Measurements from ENCODE around the gene VENTX.

VENTX gene

DNA sequence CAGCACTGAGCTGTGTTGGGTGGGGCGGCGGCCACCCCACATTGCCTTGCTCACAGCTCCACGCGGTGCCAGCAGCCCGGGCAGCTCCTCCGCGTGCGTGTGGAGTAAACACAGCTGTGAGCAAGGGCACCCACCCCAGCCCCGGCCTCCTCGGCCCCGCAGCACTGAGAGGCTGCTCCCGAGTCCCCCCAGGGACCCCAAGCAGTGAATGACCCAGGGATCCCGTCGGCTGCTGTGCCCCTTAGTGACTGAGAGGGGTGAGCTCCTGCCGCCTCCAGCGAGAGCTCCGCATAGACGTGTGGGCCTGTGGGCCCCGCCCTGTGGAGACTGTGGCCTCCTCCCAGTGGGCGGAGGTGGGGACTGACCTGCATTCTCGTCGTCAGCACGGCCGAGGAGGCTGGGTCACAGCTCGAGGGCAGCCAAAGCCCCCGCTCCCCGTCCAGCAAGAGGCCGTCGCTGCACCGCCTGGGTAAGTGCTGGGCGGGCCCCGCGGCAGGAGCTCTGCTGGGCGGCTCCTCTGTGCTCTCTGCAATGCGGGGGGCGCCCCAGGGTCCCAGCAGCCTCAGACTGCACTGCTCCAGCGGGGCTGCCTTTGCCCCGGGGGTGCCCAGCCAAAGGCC is 37.6 kb upstream of the VENTX start:
- H3K36me3 ChIP-seq (ENCODE audit: control insufficient read depth, insufficient read depth, low read length), result no peaks in the 10 kb centered on the region
- DNase-seq (ENCODE audit: extremely low read depth, insufficient read length), result no peak
- no peak for TF ChIP-seq CTCF (IDR thresholded peaks at IDR 0.05; ENCODE audit: insufficient read depth, low read length, poor library complexity, severe bottlenecking)

GRCh38 chr10:133200621-133201031 is 37.0 kb upstream of the VENTX start:
- Histone ChIP-seq H3K27me3 (replicated peaks; ENCODE audit: control insufficient read depth, insufficient read depth, low read length) (no peaks in the 10 kb centered on the region), H3K36me3 (ENCODE audit: control insufficient read depth, insufficient read depth, low read length) (no peaks in the 10 kb centered on the region), H3K4me3 (replicated peaks; ENCODE audit: low read depth, low read length) (no peak overlapping the region)
- no peak for DNase-seq (ENCODE audit: extremely low read depth, insufficient read length)
- no peak for TF ChIP-seq CTCF (IDR thresholded peaks at IDR 0.05; ENCODE audit: insufficient read depth, low read length, poor library complexity, severe bottlenecking)

More for the DNA sequence above, 37.6 kb upstream of the VENTX start:
- Histone ChIP-seq H3K27me3 (replicated peaks; ENCODE audit: control insufficient read depth, insufficient read depth, low read length) (no peaks in the 10 kb centered on the region), H3K4me3 (replicated peaks; ENCODE audit: low read depth, low read length) (no peak overlapping the region)

DNA sequence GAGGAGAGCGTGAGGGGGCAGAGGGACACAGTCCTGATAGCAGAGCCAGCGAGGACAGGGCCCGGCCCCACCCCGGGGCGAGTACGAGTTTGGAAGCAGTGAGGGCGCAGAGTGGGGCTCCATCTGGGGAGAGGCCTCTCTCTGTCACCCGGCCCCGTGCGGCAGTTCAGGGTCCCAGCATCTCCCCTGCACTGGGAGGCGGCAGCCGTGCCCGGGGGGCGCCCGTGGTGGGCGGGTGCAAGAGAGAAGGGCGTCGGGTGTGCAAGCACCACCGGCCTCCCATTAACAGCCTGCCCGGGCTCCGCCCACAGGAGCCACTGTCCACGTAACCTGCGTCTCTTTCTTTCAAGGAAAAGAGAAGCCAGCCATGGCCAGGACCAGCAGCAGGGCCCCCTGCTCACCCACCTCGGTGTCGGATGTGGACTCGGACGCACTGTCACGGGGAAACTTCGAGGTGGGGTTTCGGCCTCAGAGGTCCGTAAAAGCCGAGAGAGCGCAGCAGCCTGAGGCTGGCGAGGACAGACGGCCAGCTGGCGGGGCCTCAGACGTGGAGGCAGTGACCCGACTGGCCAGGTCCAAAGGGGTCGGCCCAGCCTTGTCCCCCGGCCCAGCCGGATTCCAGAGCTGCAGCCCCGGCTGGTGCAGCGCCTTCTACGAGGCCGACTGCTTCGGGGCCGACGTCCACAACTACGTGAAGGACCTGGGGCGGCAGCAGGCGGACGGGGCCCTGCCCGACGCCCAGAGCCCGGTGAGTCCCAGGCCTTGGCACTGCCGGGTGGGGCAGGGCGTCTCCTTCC is 36.3 kb upstream of the VENTX start:
- Histone ChIP-seq H3K27me3 (replicated peaks; ENCODE audit: control insufficient read depth, insufficient read depth, low read length) (no peaks in the 10 kb centered on the region), H3K4me3 (replicated peaks; ENCODE audit: low read depth, low read length) (no peak overlapping the region), H3K36me3 (ENCODE audit: control insufficient read depth, insufficient read depth, low read length) (no peaks in the 10 kb centered on the region)
- TF ChIP-seq CTCF (IDR thresholded peaks at IDR 0.05; ENCODE audit: insufficient read depth, low read length, poor library complexity, severe bottlenecking), result no peak
- no peak for DNase-seq (ENCODE audit: extremely low read depth, insufficient read length)

- H3K4me3 ChIP-seq (replicated peaks; ENCODE audit: low read depth, low read length), result no peak overlapping the region
- H3K27me3 ChIP-seq (replicated peaks; ENCODE audit: control insufficient read depth, insufficient read depth, low read length), result no peaks in the 10 kb centered on the region
- no peak for DNase-seq (ENCODE audit: extremely low read depth, insufficient read length)
- H3K36me3 ChIP-seq (ENCODE audit: control insufficient read depth, insufficient read depth, low read length), result no peaks in the 10 kb centered on the region
- TF ChIP-seq CTCF (IDR thresholded peaks at IDR 0.05; ENCODE audit: insufficient read depth, low read length, poor library complexity, severe bottlenecking), result no peak
These were observed 35.5 kb upstream of the VENTX start for GRCh38 chr10:133201948-133202725.

- Histone ChIP-seq H3K4me3 (replicated peaks; ENCODE audit: low read depth, low read length) (no peak overlapping the region), H3K27me3 (replicated peaks; ENCODE audit: control insufficient read depth, insufficient read depth, low read length) (no peaks in the 10 kb centered on the region), H3K36me3 (ENCODE audit: control insufficient read depth, insufficient read depth, low read length) (no peaks in the 10 kb centered on the region)
- TF ChIP-seq CTCF (IDR thresholded peaks at IDR 0.05; ENCODE audit: insufficient read depth, low read length, poor library complexity, severe bottlenecking), result no peak
- DNase-seq (ENCODE audit: extremely low read depth, insufficient read length), result no peak
These were observed 34.6 kb upstream of the VENTX start for GRCh38 chr10:133202778-133203651.

Data from GM06990 (cell line).